GM23338 (cell line): ENCODE data around the gene RPUSD3. TPM values are rescaled to one million over a fixed set of nuclear protein-coding genes. Genes with fewer than 3 reads are reported as not detected.

Experiments used
- ATAC-seq: fragments of 200-7000 bp; cut with Tn5 transposase; 3 replicates; pipeline ENCODE4 v1.9.1; 2020
- DNase-seq: peaks from one replicate; pipeline ENCODE4 v3.0.0-alpha.2; 2015; ENCODE audit warnings: low spot score
- H2AFZ ChIP-seq: fragments of 200-600 bp; sonication (generic); 2 replicates; pipeline ENCODE4 v1.8.0; 2016; ENCODE audit warnings: antibody characterized with exemption, mild to moderate bottlenecking, moderate library complexity
- H3F3A ChIP-seq: fragments of 200-600 bp; sonication (generic); replicated peaks from 2 replicates; pipeline ENCODE4 v1.8.0; 2017; ENCODE audit warnings: antibody characterized with exemption, mixed run types, low read depth
- H3K27ac ChIP-seq: fragments of 200-600 bp; sonication (generic); 2 replicates; pipeline ENCODE4 v1.6.1; 2016; ENCODE audit warnings: low read depth
- H3K27me3 ChIP-seq: fragments of 200-600 bp; sonication (generic); 2 replicates; pipeline ENCODE4 v1.8.0; 2016; ENCODE audit warnings: mild to moderate bottlenecking, mixed run types, moderate library complexity; ENCODE audit not compliant: insufficient read depth
- H3K36me3 ChIP-seq: fragments of 200-600 bp; sonication (generic); 2 replicates; pipeline ENCODE4 v1.8.0; 2016; ENCODE audit warnings: mild to moderate bottlenecking; ENCODE audit not compliant: insufficient read depth
- H3K4me1 ChIP-seq: fragments of 200-600 bp; sonication (generic); 2 replicates; pipeline ENCODE4 v1.8.0; 2016; ENCODE audit warnings: mild to moderate bottlenecking, moderate library complexity; ENCODE audit not compliant: insufficient read depth
- H3K4me2 ChIP-seq: fragments of 200-600 bp; sonication (generic); 2 replicates; pipeline ENCODE4 v1.7.1; 2017; ENCODE audit warnings: mixed run types
- H3K4me3 ChIP-seq: fragments of 200-600 bp; sonication (generic); 2 replicates; pipeline ENCODE4 v1.6.1; 2016; ENCODE audit warnings: mixed run types
- H3K79me2 ChIP-seq: fragments of 200-600 bp; sonication (generic); replicated peaks from 2 replicates; pipeline ENCODE4 v1.8.0; 2017; ENCODE audit warnings: mild to moderate bottlenecking; ENCODE audit not compliant: insufficient read depth
- H3K9me2 ChIP-seq: fragments of 200-600 bp; sonication (generic); 2 replicates; pipeline ENCODE4 v1.8.0; 2017; ENCODE audit not compliant: insufficient read depth
- H4K20me1 ChIP-seq: fragments of 200-600 bp; sonication (generic); replicated peaks from 2 replicates; pipeline ENCODE4 v1.8.0; 2017; ENCODE audit warnings: mild to moderate bottlenecking; ENCODE audit not compliant: insufficient read depth
- H3K27ac Mint-ChIP-seq: 2 replicates; pipeline ENCODE4 v1.8.0; 2020; ENCODE audit warnings: inconsistent platforms, mild to moderate bottlenecking, moderate library complexity, mixed read lengths
- H3K27me3 Mint-ChIP-seq: 3 replicates; pipeline ENCODE4 v1.8.0; 2022; ENCODE audit warnings: low read depth, mild to moderate bottlenecking, moderate library complexity, mixed read lengths, inconsistent platforms; ENCODE audit not compliant: insufficient read depth, poor library complexity
- H3K36me3 Mint-ChIP-seq: 3 replicates; pipeline ENCODE4 v1.8.0; 2021; ENCODE audit warnings: low read depth, mild to moderate bottlenecking, inconsistent platforms, moderate library complexity, mixed read lengths
- H3K4me1 Mint-ChIP-seq: 3 replicates; pipeline ENCODE4 v1.8.0; 2020; ENCODE audit warnings: mild to moderate bottlenecking, inconsistent platforms, mixed read lengths
- H3K4me3 Mint-ChIP-seq: 3 replicates; pipeline ENCODE4 v1.8.0; 2021; ENCODE audit warnings: moderate library complexity, mild to moderate bottlenecking, inconsistent platforms, mixed read lengths
- H3K9me3 Mint-ChIP-seq: 3 replicates; pipeline ENCODE4 v1.8.0; 2020; ENCODE audit warnings: moderate library complexity, mild to moderate bottlenecking, inconsistent platforms, mixed read lengths
- CTCF ChIP-seq, 2 experiments: fragments of 200-600 bp in 1 of 2; sonication (generic) in 1 of 2; conservative IDR thresholded peaks; 2 replicates each; pipeline versions ENCODE4 v1.5.1 to v1.6.1; 2016 to 2017; ENCODE audit warnings: antibody characterized with exemption in 2 of 2, low read depth in 2 of 2, mild to moderate bottlenecking in 2 of 2, moderate library complexity in 1 of 2
- EZH2phosphoT487 ChIP-seq: fragments of 200-600 bp; sonication (generic); IDR thresholded peaks from one replicate; pipeline ENCODE4 v1.8.1; 2018; ENCODE audit warnings: antibody characterized with exemption; ENCODE audit not compliant: unreplicated experiment
- JUNB ChIP-seq: IDR thresholded peaks from one replicate; pipeline ENCODE4 v1.6.1; 2016; ENCODE audit warnings: antibody characterized with exemption; ENCODE audit not compliant: unreplicated experiment
- NANOG ChIP-seq: IDR thresholded peaks from 2 replicates; pipeline ENCODE4 v1.6.1; 2016; ENCODE audit warnings: antibody characterized with exemption, borderline replicate concordance
- REST ChIP-seq: IDR thresholded peaks from one replicate; pipeline ENCODE4 v1.6.1; 2018; ENCODE audit warnings: antibody characterized with exemption; ENCODE audit not compliant: unreplicated experiment
- polyA plus RNA-seq: library from polyadenylated mRNA; unstranded; fragments of >200 nt; fragmentation: Nextera tagmentation; extraction: Ambion mirVana; gene quantifications from 2 replicates; pipeline ENCODE4 v1.2.1, GENCODE V29; 2016
- total RNA-seq: library from RNA; depleted of rRNA; stranded (reverse); fragments of >200 nt; shearing (Covaris generic); gene quantifications from 2 replicates; pipeline ENCODE4 v1.2.3, GENCODE V29; 2014

Gene RPUSD3
- total and polyA plus RNA-seq, 2 experiments from 2014 or later = 64.3 to 73.4 TPM

GRCh38 chr3:9861201-9861600 lies 17.4 kb upstream of the RPUSD3 start:
- H3K4me2 ChIP-seq = peak overlapping the region; percentile 60; the same call in 1 of the 2 replicates
- no peaks in the 10 kb centered on the region for H3K36me3 ChIP-seq
- no peak overlapping the region for H3K27ac ChIP-seq
- TF ChIP-seq REST (no peak), JUNB (no peak), CTCF (conservative IDR thresholded peaks at IDR 0.05; ENCODE audit: low read depth in 2 of 2) (no peak)
- no peak overlapping the region for H3K27ac Mint-ChIP-seq
- H3F3A ChIP-seq = no peaks in the 10 kb centered on the region
- H3K9me3 Mint-ChIP-seq = no peaks in the 10 kb centered on the region
- H3K4me1 ChIP-seq = peaks cover 3% of the 10 kb centered on the region; the same call in 1 of the 2 replicates
- H3K4me3 Mint-ChIP-seq = no peak overlapping the region
- peaks cover 9% of the 10 kb centered on the region for H3K27me3 Mint-ChIP-seq
- H3K4me3 ChIP-seq = no peak overlapping the region
- DNase-seq = peak; percentile 60
- H4K20me1 ChIP-seq = no peaks in the 10 kb centered on the region
- H2AFZ ChIP-seq = no peak overlapping the region
- H3K27me3 ChIP-seq = 0 out of 2 replicates have a peak, but pooled peaks cover 2% of the 10 kb centered on the region
- no peaks in the 10 kb centered on the region for H3K36me3 Mint-ChIP-seq
- peak; percentile 20 for ATAC-seq
- no peaks in the 10 kb centered on the region for H3K9me2 ChIP-seq
- peaks cover 25% of the 10 kb centered on the region for H3K4me1 Mint-ChIP-seq
- H3K79me2 ChIP-seq = no peaks in the 10 kb centered on the region

GRCh38 chr3:9859530-9860025 lies 15.8 kb upstream of the RPUSD3 start:
- Mint-ChIP-seq H3K9me3 (no peaks in the 10 kb centered on the region), H3K4me3 (no peak overlapping the region), H3K36me3 (no peaks in the 10 kb centered on the region), H3K27me3 (peaks cover 5% of the 10 kb centered on the region), H3K4me1 (peaks cover 25% of the 10 kb centered on the region), H3K27ac (no peak overlapping the region)
- H3K27me3 ChIP-seq = 0 out of 2 replicates have a peak, but pooled peaks cover 2% of the 10 kb centered on the region
- no peak overlapping the region for H3K4me2 ChIP-seq
- H3K27ac ChIP-seq = no peak overlapping the region
- H3K79me2 ChIP-seq = no peaks in the 10 kb centered on the region
- DNase-seq (no peak), ATAC-seq (no peak)
- TF ChIP-seq NANOG (no peak), EZH2phosphoT487 (no peak)
- H3K4me3 ChIP-seq = no peak overlapping the region
- no peak overlapping the region for H2AFZ ChIP-seq
- H3K36me3 ChIP-seq = no peaks in the 10 kb centered on the region
- H4K20me1 ChIP-seq = no peaks in the 10 kb centered on the region
- H3K9me2 ChIP-seq = no peaks in the 10 kb centered on the region
- no peaks in the 10 kb centered on the region for H3F3A ChIP-seq
- peaks cover 3% of the 10 kb centered on the region; the same call in 1 of the 2 replicates for H3K4me1 ChIP-seq
